B cell (primary cell): Measurements from ENCODE around the gene COG7.

Experiments
- EZH2 ChIP-seq: IDR thresholded peaks from 2 replicates; pipeline ENCODE4 v1.6.1; 2012; ENCODE audit warnings: borderline replicate concordance, low read depth, mild to moderate bottlenecking, moderate library complexity, low read length; ENCODE audit not compliant: insufficient read depth, poor library complexity, severe bottlenecking
- TF ChIP-seq, protein P1 (sequence below): fragments of 200-600 bp; IDR thresholded peaks from one replicate; pipeline ENCODE4 v1.8.0; 2022; ENCODE audit warnings: antibody characterized with exemption, mild to moderate bottlenecking

DNA sequence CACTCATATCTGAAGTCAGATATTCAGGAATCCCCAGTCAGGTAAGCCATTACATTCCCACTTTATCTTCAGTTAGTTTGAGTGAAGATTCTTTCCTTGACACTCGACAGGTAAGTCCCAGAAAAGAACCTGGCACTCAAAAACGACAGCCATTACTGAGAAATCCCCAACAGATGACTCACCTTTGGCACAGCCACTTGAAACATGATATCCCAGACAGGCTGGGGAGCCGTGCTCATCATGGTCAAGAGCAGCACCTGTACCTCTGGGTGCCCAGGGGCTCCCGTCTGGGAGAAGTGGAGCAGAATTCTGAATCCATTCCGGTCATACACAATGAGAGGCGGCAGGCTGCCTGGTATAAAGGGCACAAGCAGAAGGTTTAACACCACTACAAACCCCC, 16.8 kb upstream of the COG7 start:
- no peak for TF ChIP-seq EZH2
- TF ChIP-seq, protein P1, sequence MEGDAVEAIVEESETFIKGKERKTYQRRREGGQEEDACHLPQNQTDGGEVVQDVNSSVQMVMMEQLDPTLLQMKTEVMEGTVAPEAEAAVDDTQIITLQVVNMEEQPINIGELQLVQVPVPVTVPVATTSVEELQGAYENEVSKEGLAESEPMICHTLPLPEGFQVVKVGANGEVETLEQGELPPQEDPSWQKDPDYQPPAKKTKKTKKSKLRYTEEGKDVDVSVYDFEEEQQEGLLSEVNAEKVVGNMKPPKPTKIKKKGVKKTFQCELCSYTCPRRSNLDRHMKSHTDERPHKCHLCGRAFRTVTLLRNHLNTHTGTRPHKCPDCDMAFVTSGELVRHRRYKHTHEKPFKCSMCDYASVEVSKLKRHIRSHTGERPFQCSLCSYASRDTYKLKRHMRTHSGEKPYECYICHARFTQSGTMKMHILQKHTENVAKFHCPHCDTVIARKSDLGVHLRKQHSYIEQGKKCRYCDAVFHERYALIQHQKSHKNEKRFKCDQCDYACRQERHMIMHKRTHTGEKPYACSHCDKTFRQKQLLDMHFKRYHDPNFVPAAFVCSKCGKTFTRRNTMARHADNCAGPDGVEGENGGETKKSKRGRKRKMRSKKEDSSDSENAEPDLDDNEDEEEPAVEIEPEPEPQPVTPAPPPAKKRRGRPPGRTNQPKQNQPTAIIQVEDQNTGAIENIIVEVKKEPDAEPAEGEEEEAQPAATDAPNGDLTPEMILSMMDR = no peak
